Ovary (tissue), 3 donors: ENCODE measurements around the gene ACTL7B.

Experiments
- CTCF ChIP-seq, 3 donors: fragments of 450-650 bp in 2 of 3; fragments of 200-600 bp in 1 of 3; IDR thresholded peaks; one replicate each; pipeline versions ENCODE4 v1.5.1 to v1.8.0; 2016 to 2022; ENCODE audit warnings: antibody characterized with exemption in 3 of 3, mild to moderate bottlenecking in 1 of 3
- POLR2A ChIP-seq: fragments of 450-650 bp; IDR thresholded peaks from one replicate; pipeline ENCODE4 v1.6.1; 2017; ENCODE audit warnings: antibody characterized with exemption, mild to moderate bottlenecking, moderate library complexity
- donor health status: DM: no; HTN: no; CAD: no.

- TF ChIP-seq CTCF (IDR thresholded peaks at IDR 0.05) (no peak), POLR2A (no peak)
These were observed 18.4 kb upstream of the ACTL7B start for GRCh38 chr9:108874058-108874788.
